Lower leg skin (tissue), 4 donors: ENCODE data around the gene LARP1B. TPM values are rescaled to one million over a fixed set of nuclear protein-coding genes. Genes with fewer than 3 reads are reported as not detected.

ENCODE experiments used
- DNase-seq, 2 donors: peaks; one replicate each; pipeline ENCODE4 v3.0.0-alpha.2; 2019; ENCODE audit warnings: low spot score in 2 of 2
- H3K4me3 ChIP-seq: fragments of 200-600 bp; sonication (generic); 2 replicates; pipeline ENCODE4 v1.5.1; 2017; ENCODE audit warnings: mild to moderate bottlenecking, low read depth; ENCODE audit not compliant: poor library complexity, severe bottlenecking
- CTCF ChIP-seq, 3 donors: fragments of 450-650 bp; IDR thresholded peaks; one replicate each; pipeline ENCODE4 v1.5.1; 2016; ENCODE audit warnings: antibody characterized with exemption in 3 of 3, mild to moderate bottlenecking in 3 of 3, moderate library complexity in 2 of 3
- POLR2A ChIP-seq, 2 donors: fragments of 450-650 bp; IDR thresholded peaks; one replicate each; pipeline ENCODE4 v1.6.1; 2016 to 2017; ENCODE audit warnings: antibody characterized with exemption in 2 of 2, mild to moderate bottlenecking in 1 of 2, moderate library complexity in 1 of 2
- WGBS, 2 donors: methylation state at CpG; one replicate each; pipeline ENCODE4 v1.1.5; 2018; 5-methylcytosine and 5-hydroxymethylcytosine counted together
- intact Hi-C: fragments of 100-400 bp; cut with DNase I; formaldehyde crosslinking; loops from one replicate; pipeline ENCODE4 v1.15.0; 2023; ENCODE audit warnings: low total_unique reads
- total RNA-seq, 4 donors: library from RNA; depleted of rRNA; stranded (reverse); fragments of >200 nt; gene quantifications; one replicate each; pipeline ENCODE4 v1.1.0, GENCODE V29; 2016

The LARP1B gene
- total RNA-seq, 4 donors from 2014 or later: 14.5 to 20.4 (median 17.2) TPM

GRCh38 chr4:128158894-128159293 lies 97.8 kb downstream of the LARP1B start:
- TF ChIP-seq POLR2A (IDR thresholded peaks at IDR 0.05) (no peak), CTCF (IDR thresholded peaks at IDR 0.05) (no peak)
- intact Hi-C loops: no loop called here
- no peak for DNase-seq
- no peak overlapping the region for H3K4me3 ChIP-seq
- WGBS, 2 donors: 95% methylated on average over 2 of the region's 2 CpGs

- TF ChIP-seq CTCF (IDR thresholded peaks at IDR 0.05) (no peak), POLR2A (IDR thresholded peaks at IDR 0.05) (no peak)
- WGBS, 2 donors: 84 to 85% methylated on average over 2 of the region's 2 CpGs
- no peak for DNase-seq
- no peak overlapping the region for H3K4me3 ChIP-seq
- intact Hi-C loops: no loop called here
Measured at GRCh38 chr4:128159967-128160366, 98.9 kb downstream of the LARP1B start.

DNA sequence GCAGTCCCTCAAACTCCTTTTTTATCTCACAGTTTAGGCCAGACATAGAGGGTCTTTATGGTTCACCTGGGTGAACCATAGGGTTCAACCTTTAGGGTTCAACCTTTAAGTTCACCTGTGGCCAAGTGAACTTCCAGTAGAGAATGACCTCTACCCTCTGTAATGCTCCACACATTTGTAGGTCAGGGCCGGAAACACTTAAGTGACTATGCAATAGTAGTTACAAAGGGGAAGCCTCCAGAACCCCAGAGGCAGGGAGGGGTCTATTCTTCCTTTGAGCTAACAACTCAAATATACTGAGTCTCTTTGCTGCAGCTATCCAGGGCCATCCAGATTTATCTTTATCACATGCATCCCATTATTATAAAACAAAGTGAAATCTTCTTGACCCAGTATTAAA lies 100.0 kb downstream of the LARP1B start:
- no peak overlapping the region for H3K4me3 ChIP-seq
- no peak for DNase-seq
- intact Hi-C loops: no loop called here
- 82 to 96% methylated on average over 1 of the region's 1 CpG for WGBS, 2 donors
- TF ChIP-seq POLR2A (IDR thresholded peaks at IDR 0.05) (no peak), CTCF (IDR thresholded peaks at IDR 0.05) (no peak)

DNA sequence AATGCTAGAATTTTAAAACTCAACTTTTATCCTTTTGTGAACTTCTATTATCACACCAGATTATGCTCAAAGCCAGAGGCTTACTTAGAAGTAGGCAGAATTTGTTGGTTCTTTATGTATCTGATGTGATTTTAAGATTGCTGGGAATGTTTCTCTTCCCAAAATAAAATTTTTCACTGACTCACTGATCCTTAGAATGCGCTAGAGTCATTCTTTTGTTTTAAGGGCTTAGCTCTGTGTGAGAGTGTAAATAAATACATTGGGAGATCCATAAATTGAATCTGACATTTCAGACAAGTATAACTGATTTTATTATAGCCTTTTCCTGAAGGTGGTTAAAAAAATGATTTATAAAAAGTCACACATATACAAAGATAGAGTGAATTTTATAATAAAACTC lies 101.3 kb downstream of the LARP1B start:
- no peak overlapping the region for H3K4me3 ChIP-seq
- intact Hi-C loops: no loop called here
- DNase-seq: no peak
- 88 to 95% methylated on average over 1 of the region's 1 CpG for WGBS, 2 donors
- no peak for TF ChIP-seq CTCF (IDR thresholded peaks at IDR 0.05)
- TF ChIP-seq POLR2A (IDR thresholded peaks at IDR 0.05): no peak

- no peak overlapping the region for H3K4me3 ChIP-seq
- intact Hi-C loops: no loop called here
- no peak for TF ChIP-seq POLR2A (IDR thresholded peaks at IDR 0.05)
- TF ChIP-seq CTCF (IDR thresholded peaks at IDR 0.05): no peak
- no peak for DNase-seq
- 76 to 84% methylated on average over 4 of the region's 4 CpGs for WGBS, 2 donors
Measured at GRCh38 chr4:128163177-128164117, 102.3 kb downstream of the LARP1B start.
